Neural cell (in vitro differentiated cells): ENCODE results near the gene NID2.

ENCODE experiments used
- CTCF ChIP-seq: fragments of 450-650 bp; IDR thresholded peaks from 2 replicates; pipeline ENCODE4 v1.5.1; 2014; ENCODE audit warnings: antibody characterized with exemption, mild to moderate bottlenecking, moderate library complexity; ENCODE audit not compliant: poor library complexity, severe bottlenecking
- POLR2AphosphoS5 ChIP-seq: IDR thresholded peaks from 2 replicates; pipeline ENCODE4 v1.6.1; 2012
- SMC3 ChIP-seq: fragments of 450-650 bp; conservative IDR thresholded peaks from 2 replicates; pipeline ENCODE4 v1.6.1; 2014; ENCODE audit warnings: antibody characterized with exemption, mild to moderate bottlenecking, moderate library complexity; ENCODE audit not compliant: poor library complexity

GRCh38 chr14:52077256-52077979 lies 8.6 kb upstream of the NID2 start:
- no peak for TF ChIP-seq CTCF
- TF ChIP-seq SMC3: no peak
- TF ChIP-seq POLR2AphosphoS5: no peak
